HUDEP-2 (cell line): ENCODE measurements around the gene AFG1L.
A peak's percentile ranks its signal among the peaks of the same experiment; 100 is the strongest.

Source experiments
- DNase-seq, 76 experiments: peaks; one replicate each; lab custom pipeline; 2025; ENCODE audit not compliant: unreplicated experiment in 76 of 76; lab: John Stamatoyannopoulos, UW

Gene AFG1L

GRCh38 chr6:108549741-108550140 lies 254.9 kb downstream of the AFG1L start:
- no peak for DNase-seq

GRCh38 chr6:108550256-108550655 lies 255.4 kb downstream of the AFG1L start:
- DNase-seq, result no peak

GRCh38 chr6:108555399-108556052 lies 260.7 kb downstream of the AFG1L start:
- no peak for DNase-seq

GRCh38 chr6:108556250-108556649 lies 261.4 kb downstream of the AFG1L start:
- no peak for DNase-seq

- DNase-seq, result peak in 3 of 76 experiments; percentile 36 to 56 (median 45)
Observed at GRCh38 chr6:108556866-108557493, 262.1 kb downstream of the AFG1L start.

- DNase-seq, result peak in 67 of 76 experiments; percentile 28 to 91 (median 73)
Observed at GRCh38 chr6:108557494-108558371, 262.9 kb downstream of the AFG1L start.

GRCh38 chr6:108558372-108559096 lies 263.7 kb downstream of the AFG1L start:
- peak; percentile 66 to 99 (median 98) for DNase-seq

GRCh38 chr6:108559097-108559883 lies 264.4 kb downstream of the AFG1L start:
- peak; percentile 40 to 98 (median 86) for DNase-seq

GRCh38 chr6:108559884-108560462 lies 265.1 kb downstream of the AFG1L start:
- DNase-seq, result peak in 21 of 76 experiments; percentile 18 to 75 (median 52)

- peak in 73 of 76 experiments; percentile 29 to 92 (median 79) for DNase-seq
Observed at GRCh38 chr6:108560463-108561308, 265.8 kb downstream of the AFG1L start, which contains the start of gene FOXO3. Gene FOXO3, plus strand, starts transcription at chr6:108560917. Its CDS starts 292 bp downstream, at chr6:108561209.

- peak in 3 of 76 experiments; percentile 51 to 66 (median 52) for DNase-seq
Observed at GRCh38 chr6:108561309-108561647, 266.4 kb downstream of the AFG1L start.

GRCh38 chr6:108561742-108562502 lies 267.1 kb downstream of the AFG1L start:
- peak in 31 of 76 experiments; percentile 10 to 74 (median 45) for DNase-seq

- DNase-seq, result peak; percentile 40 to 90 (median 73)
Observed at GRCh38 chr6:108562503-108562993, 267.7 kb downstream of the AFG1L start.

GRCh38 chr6:108563292-108563691 lies 268.4 kb downstream of the AFG1L start:
- DNase-seq, result no peak

- DNase-seq, result no peak
Observed at GRCh38 chr6:108564178-108564577, 269.3 kb downstream of the AFG1L start.

GRCh38 chr6:108565091-108565766 lies 270.4 kb downstream of the AFG1L start:
- DNase-seq, result peak in 29 of 76 experiments; percentile 13 to 72 (median 40)

- peak in 29 of 76 experiments; percentile 22 to 68 (median 45) for DNase-seq
Observed at GRCh38 chr6:108565893-108566292, 271.0 kb downstream of the AFG1L start.
